ENCODE results near the gene IPP. TPM values are rescaled to one million over a fixed set of nuclear protein-coding genes. Genes with fewer than 3 reads are reported as not detected.
A peak's percentile ranks its signal among the peaks of the same experiment; 100 is the strongest.
"Not testable (repeated sequence)": the region's sequence is repeated elsewhere in the genome, so short reads cannot be mapped to it uniquely, and the experiment has no call there.

The IPP gene
- total and polyA plus RNA-seq, 2 donors: 7.6 to 19.0 TPM

GRCh38 chr1:45762291-45762690, 11.8 kb upstream of the IPP start:
- Histone ChIP-seq H3K4me1 (ENCODE audit: insufficient read depth) (no peaks in the 10 kb centered on the region), H3K4me3 (ENCODE audit: low read depth, low read length) (no peak overlapping the region), H3K36me3 (ENCODE audit: insufficient read depth) (no peaks in the 10 kb centered on the region), H3K27ac (ENCODE audit: low read depth) (no peak overlapping the region)
- 53% methylated on average over 3 of the region's 3 CpGs for WGBS
- no peak for DNase-seq (ENCODE audit: extremely low spot score)

- H3K36me3 ChIP-seq (ENCODE audit: insufficient read depth): no peaks in the 10 kb centered on the region
- H3K27ac ChIP-seq (ENCODE audit: low read depth): no peak overlapping the region
- no peak for DNase-seq (ENCODE audit: extremely low spot score)
- no peaks in the 10 kb centered on the region for H3K4me1 ChIP-seq (ENCODE audit: insufficient read depth)
- H3K4me3 ChIP-seq (ENCODE audit: low read depth, low read length): no peak overlapping the region
- WGBS: 91% methylated on average over 5 of the region's 5 CpGs
Measured at GRCh38 chr1:45755697-45756096, 5.2 kb upstream of the IPP start.

- no peak overlapping the region for H3K4me3 ChIP-seq (ENCODE audit: low read depth, low read length)
- 91% methylated on average over 11 of the region's 11 CpGs for WGBS
- DNase-seq (ENCODE audit: extremely low spot score): no peak
Measured at GRCh38 chr1:45753248-45754037, 3.0 kb upstream of the IPP start.

GRCh38 chr1:45752441-45753052, 2.1 kb upstream of the IPP start:
- no peaks in the 10 kb centered on the region for H3K4me1 ChIP-seq (ENCODE audit: insufficient read depth)
- 82% methylated on average over 2 of the region's 2 CpGs for WGBS
- no peak overlapping the region for H3K4me3 ChIP-seq (ENCODE audit: low read depth, low read length)
- H3K27ac ChIP-seq (ENCODE audit: low read depth): no peak overlapping the region
- no peaks in the 10 kb centered on the region for H3K36me3 ChIP-seq (ENCODE audit: insufficient read depth)
- no peak for DNase-seq (ENCODE audit: extremely low spot score)

More at GRCh38 chr1:45753248-45754037, 3.0 kb upstream of the IPP start:
- H3K36me3 ChIP-seq (ENCODE audit: insufficient read depth): no peaks in the 10 kb centered on the region
- H3K4me1 ChIP-seq (ENCODE audit: insufficient read depth): no peaks in the 10 kb centered on the region
- H3K27ac ChIP-seq (ENCODE audit: low read depth): no peak overlapping the region

GRCh38 chr1:45752014-45752413, 1.6 kb upstream of the IPP start:
- H3K36me3 ChIP-seq (ENCODE audit: insufficient read depth): no peaks in the 10 kb centered on the region
- no peak overlapping the region for H3K27ac ChIP-seq (ENCODE audit: low read depth)
- 87% methylated on average over 2 of the region's 2 CpGs for WGBS
- no peak overlapping the region for H3K4me3 ChIP-seq (ENCODE audit: low read depth, low read length)
- H3K4me1 ChIP-seq (ENCODE audit: insufficient read depth): no peaks in the 10 kb centered on the region
- DNase-seq (ENCODE audit: extremely low spot score): no peak

DNA sequence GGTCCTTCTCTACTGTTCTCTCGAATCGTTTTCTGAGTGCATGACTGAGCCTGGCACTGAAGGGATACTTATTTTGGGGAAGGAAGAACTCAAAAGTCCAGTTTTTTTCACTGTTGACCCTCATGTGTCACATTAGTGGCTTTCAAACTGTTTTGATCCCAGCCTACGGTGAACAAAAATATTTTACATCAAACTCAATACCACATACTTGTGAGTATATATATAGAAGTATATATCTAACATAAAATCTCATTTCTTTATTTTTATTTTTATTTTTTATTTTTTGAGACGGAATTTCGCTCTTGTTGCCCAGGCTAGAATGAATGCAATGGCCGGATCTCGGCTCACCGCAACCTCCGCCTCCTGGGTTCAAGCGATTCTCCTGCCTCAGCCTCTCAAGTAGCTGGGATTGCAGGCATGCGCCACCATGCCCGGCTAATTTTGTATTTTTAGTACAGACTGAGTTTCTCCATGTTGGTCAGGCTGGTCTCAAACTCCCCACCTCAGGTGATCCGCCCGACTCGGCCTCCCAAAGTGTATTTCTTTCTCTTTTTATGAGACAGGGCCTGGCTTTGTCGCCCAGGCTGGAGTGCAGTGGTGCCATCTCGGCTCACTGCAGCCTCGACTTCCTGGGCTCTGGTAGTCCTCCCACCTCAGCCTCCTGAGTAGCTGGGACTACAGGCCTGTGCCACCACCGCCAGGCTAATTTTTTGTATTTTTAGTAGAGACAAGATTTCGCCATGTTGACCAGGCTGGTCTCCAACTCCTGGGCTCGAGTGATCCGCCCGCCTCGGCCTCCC, 786 bp upstream of the IPP start:
- not testable (repeated sequence) for DNase-seq (ENCODE audit: extremely low spot score); H3K36me3 ChIP-seq (ENCODE audit: insufficient read depth); H3K4me1 ChIP-seq (ENCODE audit: insufficient read depth)
- H3K27ac ChIP-seq (ENCODE audit: low read depth): peak overlapping the region; percentile 90
- 83% methylated on average over 24 of the region's 24 CpGs for WGBS
- peak overlapping the region; percentile 52 for H3K4me3 ChIP-seq (ENCODE audit: low read depth, low read length)

GRCh38 chr1:45746922-45747321, 3.5 kb downstream of the IPP start:
- Histone ChIP-seq H3K4me3 (ENCODE audit: low read depth, low read length) (no peak overlapping the region), H3K36me3 (ENCODE audit: insufficient read depth) (no peaks in the 10 kb centered on the region), H3K4me1 (ENCODE audit: insufficient read depth) (no peaks in the 10 kb centered on the region), H3K27ac (ENCODE audit: low read depth) (no peak overlapping the region)
- WGBS: 96% methylated on average over 12 of the region's 12 CpGs
- no peak for DNase-seq (ENCODE audit: extremely low spot score)

DNA sequence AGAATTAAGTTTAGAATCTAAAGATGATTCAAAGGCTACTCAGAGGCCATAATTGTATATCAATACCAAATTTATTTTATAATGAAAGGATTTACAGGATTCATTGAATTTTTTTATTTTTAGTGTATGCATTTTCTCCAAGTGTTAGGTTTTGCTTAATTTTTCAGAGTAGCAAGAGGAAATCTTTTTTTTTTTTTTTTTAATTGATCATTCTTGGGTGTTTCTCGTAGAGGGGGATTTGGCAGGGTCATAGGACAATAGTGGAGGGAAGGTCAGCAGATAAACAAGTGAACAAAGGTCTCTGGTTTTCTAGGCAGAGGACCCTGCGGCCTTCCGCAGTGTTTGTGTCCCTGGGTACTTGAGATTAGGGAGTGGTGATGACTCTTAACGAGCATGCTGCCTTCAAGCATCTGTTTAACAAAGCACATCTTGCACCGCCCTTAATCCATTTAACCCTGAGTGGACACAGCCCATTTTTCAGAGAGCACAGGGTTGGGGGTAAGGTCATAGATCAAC, 10.8 kb downstream of the IPP start:
- not testable (repeated sequence) for H3K4me3 ChIP-seq (ENCODE audit: low read depth, low read length); DNase-seq (ENCODE audit: extremely low spot score); H3K36me3 ChIP-seq (ENCODE audit: insufficient read depth); H3K4me1 ChIP-seq (ENCODE audit: insufficient read depth); H3K27ac ChIP-seq (ENCODE audit: low read depth)
- 82% methylated on average over 5 of the region's 5 CpGs for WGBS

GRCh38 chr1:45739137-45739536, 11.3 kb downstream of the IPP start:
- H3K4me1 ChIP-seq (ENCODE audit: insufficient read depth): no peaks in the 10 kb centered on the region

GRCh38 chr1:45730780-45731319, 19.6 kb downstream of the IPP start:
- Histone ChIP-seq H3K4me1 (ENCODE audit: insufficient read depth) (no peaks in the 10 kb centered on the region), H3K4me3 (ENCODE audit: low read depth, low read length) (no peak overlapping the region), H3K36me3 (ENCODE audit: insufficient read depth) (peaks cover 2% of the 10 kb centered on the region), H3K27ac (ENCODE audit: low read depth) (no peak overlapping the region)
- 95% methylated on average over 1 of the region's 1 CpG for WGBS
- no peak for DNase-seq (ENCODE audit: extremely low spot score)

More at GRCh38 chr1:45739137-45739536, 11.3 kb downstream of the IPP start:
- no peak overlapping the region for H3K4me3 ChIP-seq (ENCODE audit: low read depth, low read length)
- DNase-seq (ENCODE audit: extremely low spot score): no peak
- peaks cover 2% of the 10 kb centered on the region for H3K36me3 ChIP-seq (ENCODE audit: insufficient read depth)
- no peak overlapping the region for H3K27ac ChIP-seq (ENCODE audit: low read depth)
- 98% methylated on average over 4 of the region's 4 CpGs for WGBS

DNA sequence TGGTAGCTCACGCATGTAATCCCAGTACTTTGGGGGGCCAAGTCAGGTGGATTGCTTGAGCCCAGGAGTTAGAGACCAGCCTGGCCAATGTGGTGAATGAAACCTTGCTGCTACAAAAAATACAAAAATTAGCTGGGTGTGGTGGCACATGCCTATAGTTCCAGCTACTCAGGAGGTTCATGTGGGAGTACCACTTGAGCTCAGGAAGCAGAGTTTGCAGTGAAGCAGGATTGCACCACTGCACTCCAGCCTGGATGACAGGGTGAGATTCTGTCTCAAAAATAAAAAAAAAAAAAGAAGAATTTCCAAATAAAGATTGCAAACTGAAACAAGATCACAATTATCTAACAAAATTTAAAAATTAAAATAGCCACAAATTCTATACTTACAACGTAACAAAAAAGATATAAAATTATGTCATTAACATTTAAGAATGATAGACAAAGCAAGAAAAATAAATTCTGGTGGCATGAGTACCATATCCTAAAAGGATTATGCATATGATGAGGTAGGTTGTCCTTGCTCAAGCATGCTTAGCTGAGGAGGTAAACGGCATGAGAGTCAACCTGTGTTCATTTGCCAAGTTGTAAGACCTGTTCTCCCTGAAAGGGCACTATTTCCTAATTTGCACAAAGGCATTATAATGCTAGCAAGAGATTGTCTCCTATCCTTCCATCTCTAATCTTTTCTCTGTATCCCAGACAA, 20.2 kb downstream of the IPP start:
- Histone ChIP-seq H3K36me3 (ENCODE audit: insufficient read depth) (peaks cover 2% of the 10 kb centered on the region), H3K27ac (ENCODE audit: low read depth) (no peak overlapping the region), H3K4me1 (ENCODE audit: insufficient read depth) (no peaks in the 10 kb centered on the region), H3K4me3 (ENCODE audit: low read depth, low read length) (no peak overlapping the region)
- WGBS: 74% methylated on average over 3 of the region's 3 CpGs
- DNase-seq (ENCODE audit: extremely low spot score): peak; percentile 55

DNA sequence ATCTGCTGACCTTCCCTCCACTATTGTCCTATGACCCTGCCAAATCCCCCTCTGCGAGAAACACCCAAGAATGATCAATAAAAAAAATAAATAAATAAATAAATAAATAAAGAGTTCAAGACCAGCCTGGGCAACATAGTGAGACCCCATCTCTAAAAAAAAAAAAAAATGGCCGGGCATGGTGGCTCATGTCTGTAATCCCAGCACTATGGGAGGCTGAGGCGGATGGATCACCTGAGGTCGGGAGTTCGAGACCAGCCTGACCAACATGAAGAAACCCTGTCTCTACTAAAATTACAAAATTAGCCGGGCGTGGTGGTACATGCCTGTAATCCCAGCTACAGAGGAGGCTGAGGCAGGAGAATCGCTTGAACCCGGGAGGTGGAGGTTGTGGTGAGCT, 24.4 kb downstream of the IPP start:
- not testable (repeated sequence) for H3K36me3 ChIP-seq (ENCODE audit: insufficient read depth); H3K4me1 ChIP-seq (ENCODE audit: insufficient read depth); DNase-seq (ENCODE audit: extremely low spot score); H3K4me3 ChIP-seq (ENCODE audit: low read depth, low read length); H3K27ac ChIP-seq (ENCODE audit: low read depth)
- WGBS: 99% methylated on average over 9 of the region's 9 CpGs
